Measurements from ENCODE around the gene GAPVD1.
"Not testable (repeated sequence)": the region's sequence is repeated elsewhere in the genome, so short reads cannot be mapped to it uniquely, and the experiment has no call there.

GAPVD1 gene

GRCh38 chr9:125271081-125271480 is 9.5 kb downstream of the GAPVD1 start:
- no peak for TF ChIP-seq CTCF (IDR thresholded peaks at IDR 0.05; ENCODE audit: low read depth, low read length, missing control alignments)
- no peak overlapping the region for H3K4me3 ChIP-seq (ENCODE audit: low read depth, low read length)
- DNase-seq (ENCODE audit: low read depth), result no peak

DNA sequence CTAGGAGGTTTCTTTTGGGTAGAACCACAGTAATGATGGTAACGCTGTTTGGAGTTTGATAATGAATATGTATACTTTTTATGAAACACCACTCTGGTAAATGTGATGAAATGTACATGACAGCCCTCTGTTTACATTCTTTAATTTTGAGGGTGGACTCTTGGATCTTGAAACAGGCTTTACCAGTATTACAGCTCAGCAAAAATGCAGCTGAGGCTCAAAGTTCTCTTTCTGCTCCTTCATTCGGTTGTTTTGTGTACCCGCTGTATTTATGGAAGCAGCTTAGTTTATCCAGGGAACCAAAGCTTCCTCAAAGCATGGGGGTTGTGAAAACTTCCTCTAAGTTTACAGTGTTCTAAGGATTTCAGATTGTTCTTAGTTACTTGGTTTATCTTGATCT is 11.1 kb downstream of the GAPVD1 start:
- no peak overlapping the region for H3K4me3 ChIP-seq (ENCODE audit: low read depth, low read length)
- DNase-seq (ENCODE audit: low read depth), result no peak
- TF ChIP-seq CTCF (IDR thresholded peaks at IDR 0.05; ENCODE audit: low read depth, low read length, missing control alignments), result no peak

GRCh38 chr9:125276771-125277170 is 15.1 kb downstream of the GAPVD1 start:
- no peak for TF ChIP-seq CTCF (IDR thresholded peaks at IDR 0.05; ENCODE audit: low read depth, low read length, missing control alignments)

DNA sequence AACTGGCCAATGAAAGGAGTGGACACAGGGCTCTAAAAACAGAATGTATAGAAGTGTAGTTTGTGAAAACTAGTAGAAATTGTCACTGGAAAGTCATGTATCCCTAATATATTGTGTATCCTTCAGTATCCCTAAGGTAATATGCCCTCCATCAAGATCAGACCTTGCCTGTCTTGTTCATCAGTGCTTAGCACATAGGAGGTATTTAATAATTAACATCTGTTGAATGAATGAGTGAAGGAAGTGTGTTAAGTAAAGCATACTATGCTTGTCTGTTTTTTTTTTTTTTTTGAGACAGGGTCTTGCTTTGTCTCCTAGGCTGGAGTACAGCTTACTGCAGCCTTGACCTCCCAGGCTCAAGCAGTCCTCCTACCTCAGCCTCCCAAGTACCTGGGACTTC is 15.8 kb downstream of the GAPVD1 start:
- no peak for TF ChIP-seq CTCF (IDR thresholded peaks at IDR 0.05; ENCODE audit: low read depth, low read length, missing control alignments)
- no peak overlapping the region for H3K4me3 ChIP-seq (ENCODE audit: low read depth, low read length)
- no peak for DNase-seq (ENCODE audit: low read depth)

More at GRCh38 chr9:125276771-125277170, 15.1 kb downstream of the GAPVD1 start:
- no peak for DNase-seq (ENCODE audit: low read depth)
- H3K4me3 ChIP-seq (ENCODE audit: low read depth, low read length), result no peak overlapping the region

GRCh38 chr9:125280945-125281344 is 19.3 kb downstream of the GAPVD1 start:
- no peak for DNase-seq (ENCODE audit: low read depth)
- TF ChIP-seq CTCF (IDR thresholded peaks at IDR 0.05; ENCODE audit: low read depth, low read length, missing control alignments), result no peak
- H3K4me3 ChIP-seq (ENCODE audit: low read depth, low read length), result no peak overlapping the region

DNA sequence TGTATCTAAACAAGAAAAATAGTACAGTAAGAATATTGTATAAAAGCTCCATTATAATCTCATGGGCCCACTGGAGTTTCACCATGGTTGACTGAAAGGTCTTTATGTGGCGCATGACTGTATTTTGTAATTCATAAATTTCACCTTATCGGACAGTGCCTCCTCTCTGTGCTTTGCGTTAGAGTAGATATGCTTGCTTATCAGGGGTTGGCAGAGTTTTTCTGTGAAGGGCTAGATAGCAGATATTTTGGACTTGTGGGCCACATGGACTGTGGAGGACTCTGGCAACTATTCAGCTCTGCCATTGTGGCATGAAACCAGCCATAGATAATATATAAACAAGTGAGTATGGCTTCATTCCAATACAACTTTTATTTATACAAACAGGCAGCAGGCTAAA is 23.2 kb downstream of the GAPVD1 start:
- H3K4me3 ChIP-seq (ENCODE audit: low read depth, low read length), result no peak overlapping the region
- DNase-seq (ENCODE audit: low read depth), result no peak
- TF ChIP-seq CTCF (IDR thresholded peaks at IDR 0.05; ENCODE audit: low read depth, low read length, missing control alignments), result no peak

GRCh38 chr9:125286935-125287433 is 25.4 kb downstream of the GAPVD1 start:
- DNase-seq (ENCODE audit: low read depth); H3K4me3 ChIP-seq (ENCODE audit: low read depth, low read length): not testable (repeated sequence)
